HG03280 (cell line): Measurements from ENCODE around the gene IGF1R.

Source experiments
- ATAC-seq: cut with Tn5 transposase; IDR thresholded peaks from one replicate; pipeline ENCODE4 v1.9.1; 2021; ENCODE audit warnings: mild to moderate bottlenecking, moderate library complexity; ENCODE audit not compliant: unreplicated experiment

IGF1R gene

DNA sequence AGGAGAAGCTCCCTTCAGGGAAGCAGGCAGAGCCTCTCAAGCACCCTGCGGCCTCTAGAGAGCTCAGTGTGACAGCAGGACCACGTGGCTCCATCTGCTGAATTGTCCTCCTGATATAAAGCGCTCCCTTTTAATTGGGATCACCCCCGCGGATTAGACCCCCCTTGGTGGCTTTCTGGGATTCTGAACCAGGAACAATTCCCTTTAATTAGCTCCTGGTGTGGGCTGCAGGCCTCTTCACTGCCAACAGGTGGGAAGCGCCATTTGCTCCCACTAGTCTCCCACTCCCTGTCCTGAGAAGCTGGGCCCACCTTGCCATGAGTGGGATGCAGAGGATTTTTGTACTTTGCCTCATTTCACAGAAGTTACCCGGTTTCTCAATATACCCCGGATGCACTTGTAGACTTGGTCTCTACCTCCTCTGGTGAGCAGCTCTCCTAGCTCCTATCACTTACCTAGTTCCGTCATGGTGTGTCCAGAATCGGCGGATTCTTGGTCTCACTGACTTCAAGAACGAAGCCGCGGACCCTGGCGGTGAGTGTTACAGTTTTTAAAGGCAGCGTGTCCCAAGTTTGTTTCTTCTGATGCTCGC lies 358.7 kb downstream of the IGF1R start:
- ATAC-seq = no peak

DNA sequence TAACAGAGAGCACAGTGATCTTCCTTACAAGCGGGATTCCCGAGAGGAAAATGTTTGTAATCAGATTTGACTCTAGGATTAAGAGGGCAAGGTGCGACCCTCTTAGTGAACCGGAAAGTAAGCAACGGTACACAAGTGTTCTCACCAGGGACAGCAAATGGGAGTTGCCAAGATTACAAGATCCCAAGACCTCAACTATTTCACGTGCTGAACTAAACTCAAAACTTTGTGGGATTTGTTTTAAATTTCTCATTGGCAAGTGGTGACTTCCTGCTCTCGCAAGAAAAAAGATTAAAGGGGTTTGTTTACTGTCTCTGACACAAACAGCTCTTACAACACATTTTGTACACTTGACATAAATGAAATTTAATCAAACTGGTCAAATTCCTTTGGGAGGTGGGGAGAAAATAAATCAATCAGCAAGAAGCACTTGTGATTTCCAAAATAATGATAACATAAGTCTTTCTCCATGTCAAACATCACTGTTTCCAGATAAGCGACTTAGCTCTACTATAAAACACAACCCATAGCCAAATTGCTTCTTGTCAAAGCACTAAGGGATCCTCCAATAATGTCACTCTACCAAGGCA lies 361.5 kb downstream of the IGF1R start:
- ATAC-seq = no peak

DNA sequence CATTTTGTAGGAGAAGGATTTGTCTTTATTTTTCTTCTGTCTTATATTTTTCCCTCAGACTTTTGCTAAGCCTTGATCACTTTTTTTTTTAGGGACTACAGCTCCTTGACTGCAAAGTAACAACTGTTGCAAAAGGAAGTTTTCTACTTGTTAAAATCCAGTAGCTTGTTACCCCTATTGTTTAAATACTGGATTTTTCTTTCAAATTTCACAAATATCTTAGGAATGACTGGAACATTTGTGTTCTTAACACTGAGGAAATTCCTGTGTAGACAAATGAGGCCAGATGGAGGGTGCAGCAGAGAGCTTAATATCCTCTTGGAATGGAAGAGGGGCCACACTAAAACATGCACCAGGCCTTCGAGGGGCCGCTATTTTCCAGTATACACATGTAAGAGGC lies 362.4 kb downstream of the IGF1R start:
- no peak for ATAC-seq
